NCI-H510A (cell line): ENCODE measurements around the gene PGP.
"Not testable (repeated sequence)": the region's sequence is repeated elsewhere in the genome, so short reads cannot be mapped to it uniquely, and the experiment has no call there.

ENCODE experiments used
- DNase-seq: peaks from one replicate; lab custom pipeline; 2025; lab: John Stamatoyannopoulos, UW

PGP gene, protein sequence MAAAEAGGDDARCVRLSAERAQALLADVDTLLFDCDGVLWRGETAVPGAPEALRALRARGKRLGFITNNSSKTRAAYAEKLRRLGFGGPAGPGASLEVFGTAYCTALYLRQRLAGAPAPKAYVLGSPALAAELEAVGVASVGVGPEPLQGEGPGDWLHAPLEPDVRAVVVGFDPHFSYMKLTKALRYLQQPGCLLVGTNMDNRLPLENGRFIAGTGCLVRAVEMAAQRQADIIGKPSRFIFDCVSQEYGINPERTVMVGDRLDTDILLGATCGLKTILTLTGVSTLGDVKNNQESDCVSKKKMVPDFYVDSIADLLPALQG

DNA sequence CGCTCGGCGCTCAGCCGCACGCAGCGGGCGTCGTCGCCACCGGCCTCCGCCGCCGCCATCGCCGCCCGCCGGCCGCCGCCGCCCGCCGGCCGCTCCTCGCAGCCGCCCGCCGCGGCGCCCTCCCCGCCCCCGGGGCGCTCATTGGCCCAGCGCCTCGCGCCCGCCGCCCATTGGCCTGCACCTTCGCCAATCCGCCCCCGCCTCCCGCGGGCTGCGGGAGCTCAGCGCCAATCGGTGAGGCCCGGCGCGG is at the start of gene PGP:
Gene PGP (minus strand): TSS at position 122 of the 250 bp plus-strand sequence. CDS start 63 bp downstream, at position 59.
- no peak for DNase-seq

DNA sequence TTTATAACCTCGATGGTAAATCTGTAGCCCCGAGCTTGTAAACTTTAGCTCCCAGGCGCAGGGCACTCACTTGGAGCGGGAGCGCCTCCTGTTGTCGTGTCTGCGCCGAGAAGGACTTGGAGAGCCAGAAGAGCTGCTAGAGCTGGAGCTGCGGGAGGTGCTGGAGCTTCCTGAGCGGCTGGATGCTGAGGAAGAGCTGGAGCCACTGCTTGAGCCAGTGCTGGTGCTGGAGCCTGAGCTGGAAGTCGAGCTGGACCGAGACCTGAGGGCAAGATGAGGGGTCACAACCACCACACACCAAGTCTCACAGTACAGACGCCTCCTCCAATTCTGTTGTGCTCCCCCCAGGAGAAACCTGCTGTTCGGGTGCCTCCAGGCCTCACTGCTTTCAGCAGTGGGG is 48.4 kb upstream of the PGP start:
- DNase-seq: not testable (repeated sequence)

DNA sequence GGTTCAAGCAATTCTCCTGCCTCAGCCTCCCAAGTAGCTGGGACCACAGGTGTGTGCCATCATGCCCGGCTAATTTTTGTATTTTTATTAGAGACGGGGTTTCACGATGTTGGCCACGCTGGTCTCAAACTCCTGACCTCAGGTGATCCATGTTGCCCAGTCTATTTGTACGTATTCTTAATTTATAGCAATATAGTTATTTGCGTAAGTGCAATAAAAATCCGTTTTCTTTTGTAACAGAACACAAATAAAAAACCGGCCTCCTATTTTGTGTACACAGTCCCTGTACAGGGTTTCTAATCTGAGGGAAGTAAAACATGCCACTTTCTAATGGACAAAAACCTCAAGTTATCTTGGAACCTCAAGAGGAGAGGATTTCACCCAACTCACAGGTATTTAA is 45.6 kb upstream of the PGP start:
- no peak for DNase-seq

DNA sequence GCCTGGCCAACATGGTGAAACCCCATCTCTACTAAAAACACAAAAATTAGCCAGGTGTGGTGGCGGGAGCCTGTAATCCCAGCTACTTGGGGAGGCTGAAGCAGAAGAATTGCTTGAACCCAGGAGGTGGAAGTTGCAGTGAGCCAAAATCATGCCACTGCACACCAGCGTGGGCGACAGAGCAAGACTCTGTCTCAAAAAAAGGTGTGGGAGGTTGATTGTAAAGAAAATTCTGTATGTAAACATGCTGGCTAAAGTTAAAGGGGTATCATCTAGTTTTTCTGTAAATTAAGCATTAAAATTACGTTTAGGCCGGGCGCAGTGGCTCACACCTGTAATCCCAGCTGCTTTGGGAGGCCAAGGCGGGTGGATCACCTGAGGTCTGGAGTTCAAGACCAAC is 43.9 kb upstream of the PGP start:
- DNase-seq: not testable (repeated sequence)

DNA sequence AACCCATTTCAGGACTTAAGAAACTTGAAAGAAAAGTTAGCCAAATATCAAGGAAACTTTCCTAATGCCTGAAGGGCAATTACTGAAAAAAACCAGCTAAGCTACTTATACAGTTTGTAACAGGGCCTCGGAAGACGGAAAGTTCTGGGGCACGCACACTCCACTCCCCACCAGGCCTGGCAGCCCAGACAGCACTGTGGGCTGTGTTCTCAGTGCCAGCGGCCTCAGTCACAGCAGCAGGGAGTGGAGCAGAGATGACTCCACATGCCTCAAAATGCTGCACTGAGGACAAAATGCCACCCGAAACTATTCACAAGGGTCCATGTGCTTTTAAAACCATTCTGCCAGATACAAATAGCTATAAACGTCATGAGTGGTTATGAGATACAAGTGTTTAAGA is 43.1 kb upstream of the PGP start:
- no peak for DNase-seq

DNA sequence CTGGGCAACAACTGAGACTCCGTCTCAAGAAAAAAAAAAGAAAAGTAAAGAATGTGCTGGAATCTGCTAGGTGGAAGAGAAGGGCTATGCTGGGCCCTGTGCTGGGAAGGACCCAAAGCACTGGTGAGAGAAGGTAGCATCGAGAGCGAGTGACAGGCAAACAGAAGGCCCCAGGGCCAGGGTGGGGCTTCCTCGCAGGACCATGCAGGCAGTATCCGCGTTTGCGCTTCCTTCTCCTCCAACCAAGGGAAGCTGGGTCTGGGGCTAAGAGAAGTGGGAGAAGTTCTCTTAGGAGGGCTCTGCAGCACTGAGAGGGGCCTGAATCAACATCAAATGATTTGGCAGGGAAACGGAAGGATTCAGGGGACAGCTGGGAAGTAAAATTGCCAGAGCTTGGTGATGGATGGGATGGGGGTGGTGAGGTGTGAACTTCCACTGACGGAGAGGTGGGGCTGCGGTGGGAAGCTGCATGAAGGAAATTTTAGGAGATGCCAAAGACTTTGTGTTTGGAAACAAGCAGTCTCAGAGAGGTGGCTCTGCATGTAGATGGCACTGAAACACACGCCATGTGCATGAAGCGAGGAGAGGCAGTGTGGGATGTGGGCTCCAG is 42.0 kb upstream of the PGP start:
- no peak for DNase-seq

DNA sequence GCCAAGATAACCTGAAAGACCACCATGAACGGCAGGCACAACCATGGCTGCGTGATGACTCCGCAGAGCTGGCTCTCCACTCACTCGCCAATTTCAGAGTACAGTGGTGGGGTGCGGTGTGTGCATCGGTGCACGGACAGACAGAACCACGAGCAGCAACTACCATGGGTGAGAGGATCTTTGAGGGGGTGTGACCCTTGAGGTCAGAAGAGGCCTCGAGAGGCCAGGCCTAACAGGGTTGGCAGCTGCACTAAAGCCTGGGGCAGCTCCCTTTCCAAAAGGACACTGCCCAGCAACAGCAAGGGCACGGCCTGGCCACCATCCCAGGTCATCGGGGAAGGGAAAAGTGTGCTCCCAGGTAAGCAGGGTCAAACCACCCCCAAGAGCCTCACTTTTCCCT is 38.7 kb upstream of the PGP start:
- DNase-seq: no peak

DNA sequence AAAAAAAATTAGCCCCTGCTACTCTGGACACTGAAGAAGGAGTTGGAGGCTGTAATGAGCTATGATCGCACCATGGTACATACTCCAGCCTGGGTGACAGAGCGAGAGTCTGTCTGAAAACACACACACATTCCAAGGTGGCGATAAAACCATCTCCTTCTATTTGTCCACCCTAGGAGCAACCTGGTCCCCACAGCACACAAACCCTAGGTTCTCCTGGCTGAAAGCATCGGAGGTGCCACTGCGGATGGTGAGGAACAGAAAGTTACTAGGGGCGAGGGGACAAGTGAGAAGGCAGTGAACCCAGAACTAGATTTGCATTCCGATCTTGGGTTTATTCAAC is 38.1 kb upstream of the PGP start:
- DNase-seq: no peak

DNA sequence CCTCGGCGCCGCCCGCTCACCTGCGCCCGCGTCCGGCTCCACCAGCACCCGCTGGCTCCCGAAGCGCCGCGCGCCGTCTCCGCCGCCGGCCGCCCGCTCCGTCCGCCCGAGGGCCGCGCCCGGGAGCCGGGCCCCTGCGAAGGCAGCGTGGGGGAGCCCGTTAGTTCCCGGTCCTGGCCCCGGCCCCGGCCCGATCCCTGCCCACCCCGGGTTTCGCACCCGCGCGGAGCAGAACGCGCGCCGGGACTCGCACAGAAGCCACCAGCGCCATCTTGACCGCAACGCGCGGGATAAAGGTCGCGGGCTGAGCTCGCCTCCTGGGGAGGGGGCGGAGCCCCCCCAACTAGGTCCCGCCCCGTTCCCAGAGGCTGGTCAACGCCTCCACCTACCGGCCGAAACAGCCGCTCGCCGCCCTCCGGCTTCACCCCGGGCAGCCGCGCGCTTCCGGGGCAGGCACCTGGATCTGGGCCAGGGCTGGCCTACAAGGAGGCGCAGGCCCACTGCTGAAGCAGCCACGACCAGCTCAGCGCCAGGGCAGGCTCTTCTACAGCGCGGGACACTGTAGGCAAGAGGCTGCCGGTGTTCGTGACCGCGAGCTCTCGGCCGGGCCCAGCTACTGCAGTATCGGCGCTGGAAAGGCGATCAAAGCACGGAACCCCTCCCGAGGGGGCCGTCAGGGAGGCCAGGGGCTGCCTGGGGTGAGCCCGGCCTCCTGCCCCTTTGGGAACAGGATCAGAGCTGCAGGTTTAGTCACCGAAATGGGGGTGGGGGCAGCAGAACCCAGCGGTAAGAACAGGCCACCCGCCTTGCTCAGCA is 36.9 kb upstream of the PGP start, which contains the start of gene ECI1:
Gene ECI1 (minus strand): TSS at position 292 of the 816 bp plus-strand sequence. CDS start 21 bp downstream, at position 271.
- peak; percentile 79 for DNase-seq

DNA sequence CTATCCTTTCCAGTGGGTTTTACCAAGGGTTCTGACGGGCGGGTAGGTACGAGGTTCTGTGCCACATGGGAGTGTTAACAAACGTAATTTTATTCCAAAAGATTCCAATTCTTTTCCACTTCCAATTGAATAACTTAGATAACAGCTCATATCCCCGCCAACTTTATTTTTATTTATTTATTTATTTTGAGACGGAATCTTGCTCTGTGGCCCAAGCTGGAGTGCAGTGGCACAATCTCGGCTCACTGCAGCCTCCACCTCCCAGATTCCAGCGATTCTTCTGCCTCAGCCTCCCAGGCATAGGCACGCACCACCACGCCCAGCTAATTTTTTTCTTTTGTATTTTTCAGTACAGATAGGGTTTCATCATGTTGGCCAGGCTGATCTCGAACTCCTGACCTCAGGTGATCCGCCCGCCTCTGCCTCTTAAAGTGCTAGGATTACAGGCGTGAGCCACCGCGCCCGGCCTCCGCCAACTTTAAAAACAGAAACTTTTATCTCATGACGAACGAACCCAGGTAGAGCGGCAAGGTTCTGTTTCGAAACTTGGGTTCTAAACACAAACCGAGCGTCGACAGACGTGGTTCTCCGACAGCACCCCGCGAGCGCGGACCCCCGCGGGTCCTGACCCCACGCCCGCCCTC is 36.1 kb upstream of the PGP start:
- DNase-seq: no peak

DNA sequence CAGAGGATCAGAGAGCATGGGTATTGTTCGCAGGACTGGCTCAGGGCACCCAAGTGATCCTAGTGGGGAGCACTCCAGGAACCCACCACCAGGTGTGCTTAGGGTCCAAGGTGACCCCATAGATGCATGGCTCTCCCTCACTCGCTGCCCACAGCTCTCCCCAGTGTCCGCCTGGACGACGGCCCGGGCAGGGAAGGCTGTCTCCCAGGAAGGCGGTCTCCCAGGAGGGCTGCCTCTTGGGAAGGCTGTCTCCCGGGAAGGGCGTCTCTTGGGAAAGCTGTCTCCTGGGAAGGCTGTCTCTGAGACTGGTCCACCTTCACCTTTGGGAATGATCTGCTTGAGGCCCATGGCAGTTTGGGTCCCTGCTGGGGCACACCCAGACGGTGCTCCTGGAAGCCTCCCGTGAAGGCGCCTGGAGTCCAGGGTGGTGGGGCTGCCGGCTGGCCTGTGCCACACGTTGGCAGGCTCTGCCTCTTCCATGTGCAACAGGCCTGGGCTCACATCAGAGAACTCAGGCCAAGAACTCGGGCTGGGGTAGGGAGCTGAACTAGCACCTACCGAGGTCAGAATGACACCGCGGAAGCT is 31.8 kb upstream of the PGP start:
- DNase-seq: no peak

DNA sequence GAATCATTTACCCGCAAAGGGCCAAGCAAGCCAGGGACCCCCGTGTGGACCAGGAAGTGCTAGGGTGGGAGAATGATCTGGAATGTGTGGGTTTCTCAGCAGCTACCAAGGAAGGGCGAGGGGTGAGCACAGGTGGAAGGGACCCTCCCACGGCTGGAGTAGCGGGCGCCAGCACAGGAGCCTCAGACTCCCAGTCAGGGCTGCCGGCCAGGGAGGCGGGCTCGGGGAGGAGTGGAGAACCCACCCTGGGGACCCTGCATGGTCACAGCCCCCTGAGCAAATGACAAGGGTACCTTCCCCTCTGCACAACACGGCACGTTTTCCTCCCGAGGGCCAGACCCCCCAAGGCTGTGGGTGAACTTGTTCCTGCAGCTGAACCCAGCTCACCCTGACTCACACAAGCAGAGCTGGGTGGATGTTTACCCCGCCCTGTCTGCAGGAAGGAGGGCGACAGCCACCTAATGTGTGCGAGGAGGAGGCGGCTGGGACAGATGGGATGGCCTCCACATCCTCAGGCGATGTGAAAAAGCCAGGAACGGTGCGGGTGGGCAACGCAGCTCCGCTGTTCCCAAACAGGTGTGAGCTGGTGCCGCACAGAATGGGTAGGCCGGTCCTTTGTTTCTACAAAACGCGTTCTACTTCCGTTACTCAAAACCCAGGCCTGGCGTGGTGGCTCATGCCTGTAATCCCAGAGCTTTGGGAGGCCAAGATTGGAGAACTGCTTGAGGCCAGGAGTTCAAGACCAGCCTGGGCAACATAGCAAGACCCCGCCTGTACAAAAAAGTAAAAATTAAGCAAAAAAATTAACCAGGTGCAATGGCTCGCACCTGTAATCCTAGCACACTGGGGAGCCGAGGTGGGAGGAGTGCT is 30.5 kb upstream of the PGP start:
- no peak for DNase-seq

DNA sequence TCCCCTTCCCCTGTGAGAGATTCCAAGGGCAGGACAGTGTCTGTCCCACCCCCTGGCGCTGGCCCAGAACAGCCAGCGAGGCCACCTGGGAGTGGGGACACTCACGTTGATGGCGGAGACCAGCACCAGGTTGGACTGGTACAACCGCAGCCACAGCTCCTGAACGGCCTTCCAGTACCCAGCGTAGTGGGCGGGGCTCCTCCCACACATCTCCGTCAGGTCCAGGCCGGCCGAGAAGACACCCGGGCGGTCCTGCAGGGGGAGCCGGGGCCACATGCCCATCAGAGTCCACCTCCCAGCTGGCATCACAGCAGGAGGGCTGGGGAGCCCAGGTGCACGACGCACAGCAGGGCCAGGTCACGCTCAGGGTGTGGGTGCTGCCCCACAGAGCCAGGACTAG is 29.7 kb upstream of the PGP start:
- no peak for DNase-seq

DNA sequence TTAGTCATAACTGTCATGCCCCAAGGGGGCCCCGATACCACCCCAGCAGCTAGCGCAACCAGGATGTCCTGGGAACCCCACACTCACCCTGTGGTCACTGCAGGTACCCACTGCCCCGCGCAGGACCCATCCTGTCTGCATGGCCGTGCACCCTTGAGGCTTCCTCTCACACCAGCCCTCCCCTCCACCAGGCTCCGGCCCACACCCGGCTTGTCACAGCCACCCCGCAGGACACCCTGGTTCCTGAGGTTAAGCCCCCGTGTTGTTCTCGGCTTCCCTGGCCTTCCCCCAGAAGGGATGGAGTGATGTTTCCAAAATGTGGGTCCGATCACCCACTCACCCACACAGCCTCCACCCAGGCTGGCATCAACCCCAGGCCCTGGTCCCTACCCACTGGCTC is 29.1 kb upstream of the PGP start:
- no peak for DNase-seq

DNA sequence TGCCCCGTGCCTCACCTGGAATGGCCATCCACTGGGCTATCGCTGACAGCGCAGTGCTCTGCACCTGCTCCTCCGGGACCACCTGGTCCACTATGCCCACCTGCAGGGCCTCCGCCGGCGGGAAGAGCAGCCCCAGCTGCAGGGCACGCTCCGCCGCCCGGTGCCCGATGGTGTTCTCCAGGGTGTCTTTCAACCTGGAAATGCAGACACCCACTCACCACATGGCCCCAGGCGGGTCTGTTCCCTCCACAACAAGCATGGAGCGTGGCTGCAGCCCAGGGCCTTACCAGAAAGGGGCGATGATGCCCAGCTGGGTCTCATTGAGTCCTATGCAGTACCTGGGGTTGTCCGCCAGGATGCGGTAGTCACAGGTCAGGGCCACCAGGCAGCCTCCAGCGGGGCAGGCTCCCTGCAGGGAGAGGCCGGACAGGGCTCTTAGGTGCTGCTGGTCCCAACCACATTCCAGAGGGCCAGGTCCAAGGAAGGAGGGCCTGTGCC is 28.4 kb upstream of the PGP start:
- DNase-seq: no peak

DNA sequence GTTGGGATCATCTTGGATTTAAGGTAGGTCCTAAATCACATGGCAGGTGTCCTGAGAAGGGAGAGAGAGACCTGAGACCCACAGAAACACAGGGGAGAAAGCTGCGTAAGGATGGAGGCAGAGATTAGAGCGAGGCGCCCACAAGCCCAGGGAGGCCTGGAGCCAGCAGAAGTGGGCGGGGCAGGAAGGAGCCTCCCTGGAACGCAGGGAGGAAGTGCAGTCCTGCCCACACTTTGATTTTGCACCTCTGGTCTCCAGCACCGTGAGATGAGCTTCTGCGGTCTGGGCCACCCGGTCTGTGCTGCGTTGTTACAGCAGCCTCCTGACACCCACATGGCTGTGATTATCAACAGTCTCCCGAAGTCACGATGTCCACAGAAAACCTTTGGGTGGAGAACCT is 28.0 kb upstream of the PGP start:
- DNase-seq: no peak

DNA sequence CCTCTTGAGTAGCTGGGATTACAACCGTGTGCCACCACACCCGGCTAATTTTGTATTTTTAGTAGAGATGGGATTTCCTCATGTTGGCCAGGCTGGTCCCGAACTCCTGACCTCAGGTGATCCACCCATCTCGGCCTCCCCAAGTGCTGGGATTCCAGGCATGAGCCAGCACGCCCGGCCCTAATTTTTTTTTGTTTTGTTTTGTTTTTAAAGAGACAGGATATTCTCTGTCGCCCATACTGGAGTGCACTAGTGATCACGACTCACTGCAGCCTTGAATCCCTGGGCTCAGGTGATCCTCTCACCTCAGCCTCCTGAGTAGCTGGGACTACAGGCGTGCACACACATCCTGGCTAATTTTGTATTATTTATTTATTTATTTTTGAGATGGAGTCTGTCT is 25.7 kb upstream of the PGP start:
- not testable (repeated sequence) for DNase-seq

DNA sequence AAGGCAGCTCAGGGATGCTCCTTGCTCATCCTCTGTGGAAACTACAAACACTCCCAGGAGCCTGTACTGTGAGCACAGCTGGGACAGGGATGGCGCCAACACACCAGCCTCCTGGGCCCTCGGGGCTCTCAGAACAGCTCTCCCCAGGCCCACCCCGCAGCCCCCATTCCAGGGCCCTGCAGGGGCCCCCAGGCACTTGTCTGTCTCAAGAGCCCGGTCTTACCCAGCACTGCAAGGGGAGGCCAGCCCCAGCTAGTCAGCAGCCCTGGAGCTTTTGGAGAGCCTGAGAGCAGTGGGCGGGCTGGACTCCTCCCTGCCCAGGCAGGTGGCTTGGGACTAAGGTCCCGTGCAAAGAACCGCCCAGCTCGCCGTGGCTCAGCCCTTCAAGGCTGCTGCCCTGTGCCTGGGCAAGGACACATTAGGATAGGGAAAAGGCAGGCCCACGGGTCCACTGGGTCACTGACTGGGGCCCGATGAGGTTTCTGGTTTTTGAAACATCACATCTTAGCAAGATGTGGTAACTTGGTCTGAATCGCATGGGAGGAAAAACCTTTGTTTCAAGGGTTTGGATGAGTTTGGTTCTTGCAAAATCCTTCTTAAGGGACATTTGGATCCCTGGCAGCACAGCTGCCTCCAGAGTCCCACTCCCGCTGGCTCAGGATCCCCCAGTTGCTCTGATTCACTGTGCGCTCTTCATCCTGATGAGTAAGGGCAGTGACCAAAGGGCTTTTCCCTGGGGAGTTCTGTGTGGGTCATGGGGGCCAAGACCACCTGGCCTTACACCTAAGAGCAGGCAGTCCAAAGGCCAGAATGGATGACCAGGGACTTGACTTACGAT is 24.4 kb upstream of the PGP start:
- no peak for DNase-seq

DNA sequence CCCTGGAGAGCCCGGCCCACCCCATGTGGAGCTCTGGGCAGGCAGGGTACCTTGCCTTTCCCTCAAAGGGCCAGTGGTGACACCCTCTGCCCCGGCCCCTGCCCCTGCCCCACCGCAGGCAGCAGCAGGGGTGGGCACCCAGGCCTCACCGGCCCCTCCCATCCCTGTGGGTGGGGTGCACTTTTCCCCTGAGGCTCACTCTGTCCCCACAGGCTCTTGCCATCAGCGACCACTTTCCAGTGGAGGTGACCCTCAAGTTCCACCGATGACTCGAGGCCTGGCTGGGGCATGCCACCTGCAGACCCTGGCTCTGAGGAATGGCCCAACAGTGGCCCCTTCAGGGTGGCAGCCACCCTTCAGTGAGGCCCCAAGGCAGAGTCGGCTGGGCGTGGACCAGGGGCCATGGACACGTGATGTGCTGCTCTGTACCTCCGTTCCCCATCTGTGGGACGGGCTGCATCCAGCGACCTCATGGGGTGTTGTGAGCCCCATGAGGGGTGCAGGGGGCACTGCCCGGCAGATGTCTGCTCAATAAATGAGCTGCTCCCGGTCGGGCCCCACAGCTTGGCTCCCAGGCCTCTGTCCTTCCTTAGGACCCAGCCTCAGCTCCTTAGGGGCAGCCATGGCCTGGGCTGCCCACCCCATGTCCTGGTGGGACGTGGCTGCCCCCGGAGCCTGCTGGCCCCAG is 23.7 kb upstream of the PGP start:
- no peak for DNase-seq
